Measurements from ENCODE around the gene RPS24.
"Not testable (repeated sequence)": the region's sequence is repeated elsewhere in the genome, so short reads cannot be mapped to it uniquely, and the experiment has no call there.

DNA sequence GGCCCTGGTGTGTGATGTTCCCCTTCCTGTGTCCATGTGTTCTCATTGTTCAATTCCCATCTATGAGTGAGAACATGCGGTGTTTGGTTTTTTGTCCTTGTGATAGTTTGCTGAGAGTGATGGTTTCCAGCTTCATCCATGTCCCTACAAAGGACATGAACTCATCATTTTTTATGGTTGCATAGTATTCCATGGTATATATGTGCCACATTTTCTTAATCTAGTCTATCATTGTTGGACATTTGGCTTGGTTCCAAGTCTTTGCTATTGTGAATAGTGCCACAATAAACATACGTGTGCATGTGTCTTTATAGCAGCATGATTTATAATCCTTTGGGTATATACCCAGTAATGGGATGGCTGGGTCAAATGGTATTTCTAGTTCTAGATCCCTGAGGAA, 31.3 kb downstream of the RPS24 start:
- TF ChIP-seq NANOG (IDR thresholded peaks at IDR 0.05; ENCODE audit: insufficient read depth, low read depth, low read length, poor library complexity, severe bottlenecking); RAD21 (IDR thresholded peaks at IDR 0.05 in 1 of 2, conservative IDR thresholded peaks at IDR 0.05 in 1 of 2; ENCODE audit: low read depth in 2 of 2, low read length in 2 of 2); POLR2A (IDR thresholded peaks at IDR 0.05; ENCODE audit: control extremely low read depth in 1 of 2, low read depth in 2 of 2, low read length in 2 of 2); TEAD4 (IDR thresholded peaks at IDR 0.05; ENCODE audit: low read depth, low read length); SUZ12 (IDR thresholded peaks at IDR 0.05; ENCODE audit: low read length); YY1 (IDR thresholded peaks at IDR 0.05; ENCODE audit: low read depth, low read length); JUN (IDR thresholded peaks at IDR 0.05; ENCODE audit: low read depth, low read length); POLR2AphosphoS5 (IDR thresholded peaks at IDR 0.05; ENCODE audit: low read depth, low read length); SRF (IDR thresholded peaks at IDR 0.05; ENCODE audit: low read depth, low read length); FOSL1 (IDR thresholded peaks at IDR 0.05; ENCODE audit: insufficient read depth, low read depth, low read length); EZH2 (IDR thresholded peaks at IDR 0.05; ENCODE audit: low read depth, low read length, severe bottlenecking): not testable (repeated sequence)
- TF ChIP-seq, protein P1, sequence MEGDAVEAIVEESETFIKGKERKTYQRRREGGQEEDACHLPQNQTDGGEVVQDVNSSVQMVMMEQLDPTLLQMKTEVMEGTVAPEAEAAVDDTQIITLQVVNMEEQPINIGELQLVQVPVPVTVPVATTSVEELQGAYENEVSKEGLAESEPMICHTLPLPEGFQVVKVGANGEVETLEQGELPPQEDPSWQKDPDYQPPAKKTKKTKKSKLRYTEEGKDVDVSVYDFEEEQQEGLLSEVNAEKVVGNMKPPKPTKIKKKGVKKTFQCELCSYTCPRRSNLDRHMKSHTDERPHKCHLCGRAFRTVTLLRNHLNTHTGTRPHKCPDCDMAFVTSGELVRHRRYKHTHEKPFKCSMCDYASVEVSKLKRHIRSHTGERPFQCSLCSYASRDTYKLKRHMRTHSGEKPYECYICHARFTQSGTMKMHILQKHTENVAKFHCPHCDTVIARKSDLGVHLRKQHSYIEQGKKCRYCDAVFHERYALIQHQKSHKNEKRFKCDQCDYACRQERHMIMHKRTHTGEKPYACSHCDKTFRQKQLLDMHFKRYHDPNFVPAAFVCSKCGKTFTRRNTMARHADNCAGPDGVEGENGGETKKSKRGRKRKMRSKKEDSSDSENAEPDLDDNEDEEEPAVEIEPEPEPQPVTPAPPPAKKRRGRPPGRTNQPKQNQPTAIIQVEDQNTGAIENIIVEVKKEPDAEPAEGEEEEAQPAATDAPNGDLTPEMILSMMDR (IDR thresholded peaks at IDR 0.05; ENCODE audit: control extremely low read depth in 1 of 3, insufficient read depth in 1 of 3, low read depth in 1 of 3, low read length in 3 of 3): not testable (repeated sequence)
- TF ChIP-seq, protein P2, sequence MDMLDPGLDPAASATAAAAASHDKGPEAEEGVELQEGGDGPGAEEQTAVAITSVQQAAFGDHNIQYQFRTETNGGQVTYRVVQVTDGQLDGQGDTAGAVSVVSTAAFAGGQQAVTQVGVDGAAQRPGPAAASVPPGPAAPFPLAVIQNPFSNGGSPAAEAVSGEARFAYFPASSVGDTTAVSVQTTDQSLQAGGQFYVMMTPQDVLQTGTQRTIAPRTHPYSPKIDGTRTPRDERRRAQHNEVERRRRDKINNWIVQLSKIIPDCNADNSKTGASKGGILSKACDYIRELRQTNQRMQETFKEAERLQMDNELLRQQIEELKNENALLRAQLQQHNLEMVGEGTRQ (IDR thresholded peaks at IDR 0.05; ENCODE audit: low read length): not testable (repeated sequence)
